Sigmoid colon (tissue), 4 donors: ENCODE measurements around the gene TNFSF9.

Source experiments
- POLR2A ChIP-seq, 2 donors: fragments of 450-650 bp; IDR thresholded peaks; one replicate each; pipeline ENCODE4 v1.6.1; 2016; ENCODE audit warnings: antibody characterized with exemption in 2 of 2, mild to moderate bottlenecking in 2 of 2, moderate library complexity in 2 of 2
- POLR2AphosphoS5 ChIP-seq, 4 donors: sonication (generic); formaldehyde crosslinking; IDR thresholded peaks; one replicate each; pipeline ENCODE4 v1.6.1; 2017; ENCODE audit warnings: antibody characterized with exemption in 4 of 4
- TF ChIP-seq, protein P1 (sequence below), 4 experiments: fragments of 450-650 bp in 3 of 4; fragments of 200-600 bp in 1 of 4; IDR thresholded peaks; one replicate each; pipeline ENCODE4 v1.5.1; 2016 to 2019; ENCODE audit warnings: antibody characterized with exemption in 4 of 4, mild to moderate bottlenecking in 3 of 4, moderate library complexity in 2 of 4

DNA sequence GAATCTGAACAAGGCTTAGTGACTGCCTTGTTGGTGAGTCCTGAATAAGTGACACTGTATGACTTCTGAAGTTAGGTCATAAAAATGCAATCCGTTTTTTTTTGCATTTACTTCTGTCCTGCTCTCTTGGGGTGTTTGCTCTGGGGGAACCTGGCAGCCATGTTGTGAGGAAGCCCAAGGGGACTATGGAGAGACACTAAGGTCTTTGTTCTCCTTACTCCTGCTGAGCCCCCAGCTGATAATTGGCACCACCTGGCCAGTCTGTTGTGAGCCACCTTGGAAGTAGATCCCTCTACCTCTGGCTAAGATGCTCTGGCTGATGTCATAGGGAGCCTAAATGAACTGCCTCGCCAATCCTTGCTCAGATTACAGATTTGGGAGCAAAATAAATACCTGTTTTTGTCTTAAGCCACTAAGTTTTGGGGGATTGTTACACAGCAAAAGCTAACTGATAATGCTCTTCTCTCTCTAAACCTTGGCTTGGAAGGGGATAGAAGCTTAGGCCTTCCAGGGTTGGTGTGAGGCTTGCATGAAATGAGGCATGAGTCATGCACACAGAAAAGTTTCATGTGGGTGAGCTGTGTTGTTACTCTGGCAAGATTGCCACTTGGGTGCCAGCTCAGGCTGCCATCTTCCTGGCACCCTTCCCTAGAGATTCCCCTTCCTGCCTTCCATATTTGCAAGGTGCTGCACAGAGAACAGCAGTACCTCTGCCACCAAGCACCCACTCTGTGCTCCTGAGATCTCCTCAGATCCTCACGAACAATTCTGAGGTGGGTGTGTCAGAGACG, 38.8 kb upstream of the TNFSF9 start:
- TF ChIP-seq, protein P1, sequence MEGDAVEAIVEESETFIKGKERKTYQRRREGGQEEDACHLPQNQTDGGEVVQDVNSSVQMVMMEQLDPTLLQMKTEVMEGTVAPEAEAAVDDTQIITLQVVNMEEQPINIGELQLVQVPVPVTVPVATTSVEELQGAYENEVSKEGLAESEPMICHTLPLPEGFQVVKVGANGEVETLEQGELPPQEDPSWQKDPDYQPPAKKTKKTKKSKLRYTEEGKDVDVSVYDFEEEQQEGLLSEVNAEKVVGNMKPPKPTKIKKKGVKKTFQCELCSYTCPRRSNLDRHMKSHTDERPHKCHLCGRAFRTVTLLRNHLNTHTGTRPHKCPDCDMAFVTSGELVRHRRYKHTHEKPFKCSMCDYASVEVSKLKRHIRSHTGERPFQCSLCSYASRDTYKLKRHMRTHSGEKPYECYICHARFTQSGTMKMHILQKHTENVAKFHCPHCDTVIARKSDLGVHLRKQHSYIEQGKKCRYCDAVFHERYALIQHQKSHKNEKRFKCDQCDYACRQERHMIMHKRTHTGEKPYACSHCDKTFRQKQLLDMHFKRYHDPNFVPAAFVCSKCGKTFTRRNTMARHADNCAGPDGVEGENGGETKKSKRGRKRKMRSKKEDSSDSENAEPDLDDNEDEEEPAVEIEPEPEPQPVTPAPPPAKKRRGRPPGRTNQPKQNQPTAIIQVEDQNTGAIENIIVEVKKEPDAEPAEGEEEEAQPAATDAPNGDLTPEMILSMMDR (IDR thresholded peaks at IDR 0.05) = no peak
- no peak for TF ChIP-seq POLR2A (IDR thresholded peaks at IDR 0.05)
- TF ChIP-seq POLR2AphosphoS5 (IDR thresholded peaks at IDR 0.05) = no peak
